GM18505 (cell line): ENCODE measurements around the gene KNTC1.
"Not testable (repeated sequence)": the region's sequence is repeated elsewhere in the genome, so short reads cannot be mapped to it uniquely, and the experiment has no call there.

Experiments
- ATAC-seq: cut with Tn5 transposase; IDR thresholded peaks from one replicate; pipeline ENCODE4 v1.9.1; 2021; ENCODE audit not compliant: unreplicated experiment
- POLR2A ChIP-seq: IDR thresholded peaks from 4 replicates; pipeline ENCODE4 v1.6.1; 2011; ENCODE audit warnings: borderline replicate concordance; ENCODE audit not compliant: insufficient read depth, insufficient read length; ENCODE audit errors: extremely low read depth

Gene KNTC1

GRCh38 chr12:122500685-122501488 lies 26.2 kb upstream of the KNTC1 start, which contains the start of gene ZCCHC8:
Gene ZCCHC8, minus strand, starts transcription at chr12:122500932. Its CDS starts 92 bp downstream, at chr12:122500840.
- peak; percentile 95 for TF ChIP-seq POLR2A
- peak; percentile 88 for ATAC-seq

- no peak for TF ChIP-seq POLR2A
- ATAC-seq = no peak
Observed at GRCh38 chr12:122501489-122501989, 25.5 kb upstream of the KNTC1 start.

DNA sequence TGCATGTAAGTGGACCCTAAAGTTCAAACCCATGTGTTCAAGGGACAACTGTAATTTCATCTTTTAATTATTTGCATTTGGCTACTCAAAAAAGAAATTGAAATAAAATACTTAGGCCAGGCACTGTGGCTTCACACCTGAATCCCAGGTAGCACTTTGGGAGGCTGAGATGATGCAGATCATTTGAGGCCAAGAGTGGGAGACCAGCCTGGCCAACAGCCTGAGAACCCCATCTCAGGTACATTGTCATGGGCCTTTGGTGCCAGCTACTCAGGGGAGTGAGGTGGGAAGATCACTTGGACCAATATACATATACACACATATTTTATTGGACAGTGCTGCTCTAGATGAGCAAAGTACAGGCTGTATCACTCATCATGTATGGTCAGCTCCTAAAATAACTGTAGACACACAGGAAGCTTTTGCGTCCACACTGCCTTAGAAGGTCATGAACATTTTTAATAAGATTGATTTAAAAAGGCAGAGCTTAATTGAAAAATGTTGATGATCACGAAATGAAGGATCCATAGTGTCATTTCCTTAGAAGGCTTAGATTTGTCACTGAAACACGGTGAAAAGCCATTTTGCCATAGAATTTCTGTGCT lies 23.8 kb upstream of the KNTC1 start:
- ATAC-seq = no peak
- TF ChIP-seq POLR2A = no peak

DNA sequence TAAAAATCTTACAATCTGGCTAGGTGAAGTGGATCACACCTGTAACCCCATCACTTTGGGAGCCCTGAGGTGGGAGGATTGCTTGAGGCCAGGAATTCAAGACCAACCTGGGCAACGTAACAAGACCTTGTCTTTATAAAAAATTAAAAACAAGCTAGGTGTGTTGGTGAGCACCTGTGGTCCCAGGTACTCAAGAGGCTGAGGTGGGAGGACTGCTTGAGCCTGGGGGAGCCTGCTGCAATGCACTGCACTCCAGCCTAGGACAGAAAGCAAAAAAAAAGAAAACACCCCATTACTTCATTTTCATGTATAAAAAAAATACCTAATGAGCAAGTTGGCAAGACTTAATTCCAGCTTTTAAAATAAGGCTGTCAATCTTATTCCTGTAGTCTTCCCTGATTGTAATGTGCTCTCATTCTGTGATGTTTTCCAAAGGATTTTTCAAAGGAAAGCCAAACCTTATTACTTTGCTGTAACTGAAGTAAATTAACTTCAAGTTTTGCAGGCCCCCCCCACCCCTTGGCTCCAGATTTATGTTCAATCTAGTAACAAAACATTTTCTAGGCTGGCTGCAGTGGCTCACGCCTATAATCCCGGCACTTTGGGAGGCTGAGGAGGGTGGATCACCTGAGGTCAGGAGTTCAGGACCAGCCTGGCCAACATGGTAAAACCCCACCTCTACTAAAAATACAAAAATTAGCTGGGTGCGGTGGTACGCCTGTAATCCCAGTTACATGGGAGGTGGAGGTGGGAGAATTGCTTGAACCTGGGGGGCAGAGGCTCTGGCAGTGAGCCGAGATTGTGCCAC lies 23.1 kb upstream of the KNTC1 start:
- ATAC-seq = no peak
- TF ChIP-seq POLR2A = no peak

DNA sequence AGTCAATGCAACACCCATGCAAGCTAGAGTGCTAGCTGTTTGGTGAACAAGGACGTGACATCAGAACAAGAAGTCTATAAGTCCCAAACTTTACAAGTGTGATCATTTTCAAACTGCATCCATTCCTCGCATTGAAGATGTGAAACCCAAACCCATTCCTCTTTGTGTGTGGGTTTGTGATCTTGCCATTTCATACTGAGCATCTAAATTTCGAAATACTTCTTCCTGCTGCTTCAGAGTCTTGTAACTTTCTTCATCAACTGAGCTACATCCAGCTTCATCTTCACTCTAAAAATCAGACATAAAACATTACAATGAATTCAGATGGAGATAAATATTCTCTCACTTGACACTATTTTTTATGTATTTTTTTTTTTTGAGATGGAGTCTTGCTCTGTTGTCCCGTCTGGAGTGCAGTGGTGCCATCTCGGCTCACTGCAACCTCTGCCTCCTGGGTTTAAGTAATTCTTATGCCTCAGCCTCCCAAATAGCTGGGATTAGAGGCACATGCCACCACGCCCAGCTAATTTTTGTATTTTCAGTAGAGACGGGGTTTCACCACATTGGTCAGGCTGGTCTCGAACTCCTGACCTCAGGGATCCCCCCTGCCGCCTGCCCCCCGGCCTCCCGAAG lies 21.5 kb upstream of the KNTC1 start:
- no peak for ATAC-seq

DNA sequence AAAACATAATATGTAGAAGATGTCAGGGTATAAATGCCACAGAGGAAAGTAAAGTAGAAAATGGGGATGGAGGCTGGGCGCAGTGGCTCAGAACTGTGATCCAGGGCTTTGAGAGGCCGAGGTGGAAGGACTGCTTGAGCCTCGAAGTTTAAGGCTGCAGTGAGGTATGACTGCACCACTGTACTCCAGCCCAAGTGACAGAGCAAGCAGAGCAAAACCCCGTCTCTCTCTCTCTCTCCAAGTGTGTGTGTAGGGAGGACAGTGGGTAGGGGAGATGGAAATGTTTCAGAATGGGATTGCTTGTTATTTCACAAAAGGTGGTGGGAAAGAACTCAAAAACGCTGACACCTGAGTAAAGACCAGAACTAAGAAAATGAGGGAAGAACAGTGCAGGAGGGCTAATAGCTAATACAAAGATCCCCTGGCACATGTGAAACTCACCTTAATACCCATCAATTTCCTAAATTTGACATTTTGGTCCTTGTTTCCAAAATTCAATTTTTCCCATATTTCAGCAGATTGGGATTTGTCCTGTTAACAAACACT lies 20.6 kb upstream of the KNTC1 start:
- ATAC-seq = no peak

More for the DNA sequence above, 21.5 kb upstream of the KNTC1 start:
- TF ChIP-seq POLR2A = no peak

GRCh38 chr12:122508163-122508562 lies 18.9 kb upstream of the KNTC1 start:
- ATAC-seq = no peak
- TF ChIP-seq POLR2A = no peak

More for the DNA sequence above, 20.6 kb upstream of the KNTC1 start:
- no peak for TF ChIP-seq POLR2A

- ATAC-seq = not testable (repeated sequence)
Observed at GRCh38 chr12:122513028-122513427, 14.0 kb upstream of the KNTC1 start.

- no peak for TF ChIP-seq POLR2A
- no peak for ATAC-seq
Observed at GRCh38 chr12:122513660-122514059, 13.4 kb upstream of the KNTC1 start.

DNA sequence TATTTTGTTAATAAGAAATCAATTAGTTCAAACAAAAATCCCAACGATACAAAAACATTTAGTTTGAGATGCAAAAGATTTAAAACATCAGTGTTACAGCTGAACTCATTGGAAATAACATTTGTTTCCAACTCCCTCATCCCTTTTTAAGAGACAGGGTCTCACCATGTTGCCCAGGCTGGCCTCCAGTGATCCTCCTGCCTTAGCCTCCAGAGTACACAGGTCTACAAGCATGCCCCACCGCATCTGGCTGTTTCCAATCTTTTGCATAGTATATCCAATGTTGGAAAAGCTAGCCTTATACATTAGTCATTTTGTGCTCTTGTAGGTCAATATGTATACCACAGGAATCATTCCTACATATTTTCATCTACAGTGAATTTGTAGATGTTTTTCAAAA lies 11.8 kb upstream of the KNTC1 start:
- ATAC-seq = no peak
- TF ChIP-seq POLR2A = no peak

- TF ChIP-seq POLR2A = no peak
- no peak for ATAC-seq
Observed at GRCh38 chr12:122516544-122517361, 10.3 kb upstream of the KNTC1 start.

- no peak for ATAC-seq
Observed at GRCh38 chr12:122517877-122518276, 9.2 kb upstream of the KNTC1 start.

GRCh38 chr12:122518908-122519307 lies 8.1 kb upstream of the KNTC1 start:
- no peak for ATAC-seq
- no peak for TF ChIP-seq POLR2A

More at GRCh38 chr12:122517877-122518276, 9.2 kb upstream of the KNTC1 start:
- no peak for TF ChIP-seq POLR2A

GRCh38 chr12:122519418-122519817 lies 7.6 kb upstream of the KNTC1 start:
- ATAC-seq = no peak
- TF ChIP-seq POLR2A = no peak
